Endothelial cell of umbilical vein (primary cell): Measurements from ENCODE around the gene MANF.

Source experiments
- CTCF ChIP-seq, 2 donors: IDR thresholded peaks; 1 replicate in 1 of 2; 2 replicates in 1 of 2; pipeline ENCODE4 v1.5.1; 2011; ENCODE audit warnings: low read length in 2 of 2, mild to moderate bottlenecking in 2 of 2, moderate library complexity in 2 of 2, control low read depth in 1 of 2, inconsistent platforms in 1 of 2, low read depth in 1 of 2; ENCODE audit not compliant: insufficient read depth in 1 of 2; ENCODE audit errors: extremely low read depth in 1 of 2
- FOS ChIP-seq: IDR thresholded peaks from 2 replicates; pipeline ENCODE4 v1.6.1; 2011; ENCODE audit warnings: mild to moderate bottlenecking, low read length, moderate library complexity, borderline replicate concordance; ENCODE audit not compliant: insufficient read depth
- MYC ChIP-seq: IDR thresholded peaks from one replicate; pipeline ENCODE4 v1.6.1; 2011; ENCODE audit warnings: mild to moderate bottlenecking, low read depth, low read length
- POLR2A ChIP-seq: IDR thresholded peaks from 2 replicates; pipeline ENCODE4 v1.6.1; 2012; ENCODE audit warnings: low read depth, mild to moderate bottlenecking, control low read depth, low read length

- TF ChIP-seq FOS, result no peak
- TF ChIP-seq MYC, result no peak
- TF ChIP-seq CTCF (IDR thresholded peaks at IDR 0.05; ENCODE audit: extremely low read depth in 1 of 2, insufficient read depth in 1 of 2, low read depth in 1 of 2, low read length in 2 of 2), result no peak
- TF ChIP-seq POLR2A, result no peak
Observed at GRCh38 chr3:51336261-51336660, 48.8 kb upstream of the MANF start.
